H1 (cell line): ENCODE results near the gene CAPN9. TPM values are rescaled to one million over a fixed set of nuclear protein-coding genes. Genes with fewer than 3 reads are reported as not detected.

ENCODE experiments used
- CTCF ChIA-PET: fragments of 300-600 bp; sonication (Branson Sonifier 250); formaldehyde crosslinking; loops from one replicate; lab custom pipeline; 2021; ENCODE audit not compliant: partially characterized antibody; lab: Charles Lee
- POLR2A ChIA-PET: fragments of 300-600 bp; sonication (Branson Sonifier 250); formaldehyde crosslinking; loops from one replicate; lab custom pipeline; 2021; ENCODE audit warnings: inconsistent platforms; ENCODE audit not compliant: partially characterized antibody; lab: Charles Lee
- DNase-seq, 2 experiments: peaks; one replicate each; pipeline versions ENCODE4 v3.0.0 to v3.0.0-alpha.2; 2010 to 2022; ENCODE audit warnings: low spot score in 2 of 2, low read depth in 1 of 2, mixed read lengths in 1 of 2
- FAIRE-seq: peaks from 2 replicates; lab custom pipeline; 2011; peaks lifted over from hg19 to GRCh38; lab: Jason Lieb, UNC
- H2AFZ ChIP-seq: 2 replicates; pipeline ENCODE4 v1.8.1; 2012; ENCODE audit warnings: low read length, inconsistent platforms
- H2AK5ac ChIP-seq: 2 replicates; pipeline ENCODE4 v1.6.1; 2013; ENCODE audit warnings: low read depth, low read length
- H2BK120ac ChIP-seq: replicated peaks from 2 replicates; pipeline ENCODE3; 2013; ENCODE audit warnings: low read depth, low read length, inconsistent platforms
- H2BK12ac ChIP-seq: 2 replicates; pipeline ENCODE4 v1.6.1; 2013; ENCODE audit warnings: low read depth, low read length
- H2BK15ac ChIP-seq: 2 replicates; pipeline ENCODE4 v1.6.1; 2013; ENCODE audit warnings: low read length
- H2BK20ac ChIP-seq: 2 replicates; pipeline ENCODE4 v1.6.1; 2013; ENCODE audit warnings: low read length
- H2BK5ac ChIP-seq: 2 replicates; pipeline ENCODE4 v1.6.1; 2013; ENCODE audit warnings: low read depth, low read length
- H3K14ac ChIP-seq: 2 replicates; pipeline ENCODE4 v1.6.1; 2013; ENCODE audit warnings: inconsistent platforms; ENCODE audit not compliant: insufficient read length
- H3K18ac ChIP-seq: 2 replicates; pipeline ENCODE4 v1.6.1; 2013; ENCODE audit warnings: low read length; ENCODE audit errors: extremely low read depth
- H3K23ac ChIP-seq: 2 replicates; pipeline ENCODE4 v1.6.1; 2013; ENCODE audit warnings: inconsistent platforms; ENCODE audit not compliant: insufficient read length
- H3K23me2 ChIP-seq: 2 replicates; pipeline ENCODE4 v1.6.1; 2013; ENCODE audit warnings: low read depth, low read length
- H3K27ac ChIP-seq: 2 replicates; pipeline ENCODE4 v1.6.1; 2011; ENCODE audit warnings: low read depth, low read length, inconsistent platforms
- H3K27me3 ChIP-seq, 4 experiments: replicated peaks in 1 of 4; 1 replicate in 1 of 4; 2 replicates in 3 of 4; pipeline versions ENCODE4 v1.6.1 to v1.8.1; 2011 to 2013; ENCODE audit warnings: low read length in 3 of 4, mild to moderate bottlenecking in 3 of 4, inconsistent platforms in 2 of 4, mixed read lengths in 2 of 4, moderate library complexity in 1 of 4; ENCODE audit not compliant: control insufficient read depth in 3 of 4, insufficient read depth in 3 of 4; ENCODE audit errors: extremely low read depth in 1 of 4
- H3K36me3 ChIP-seq, 4 experiments: 2 replicates each; pipeline versions ENCODE4 v1.6.1 to v1.8.1; 2011 to 2013; ENCODE audit warnings: mild to moderate bottlenecking in 4 of 4, low read length in 3 of 4, moderate library complexity in 2 of 4, control low read depth in 1 of 4, inconsistent platforms in 1 of 4; ENCODE audit not compliant: insufficient read depth in 4 of 4, control insufficient read depth in 2 of 4
- H3K4ac ChIP-seq: replicated peaks from 2 replicates; pipeline ENCODE3; 2013; ENCODE audit warnings: low read length, low read depth, mixed read lengths, inconsistent platforms; ENCODE audit not compliant: insufficient read length
- H3K4me1 ChIP-seq, 4 experiments: replicated peaks in 1 of 4; 1 replicate in 1 of 4; 2 replicates in 3 of 4; pipeline versions ENCODE4 v1.6.1 to v1.8.1; 2011 to 2013; ENCODE audit warnings: low read length in 3 of 4, inconsistent platforms in 2 of 4, mixed read lengths in 1 of 4; ENCODE audit not compliant: insufficient read depth in 4 of 4, control insufficient read depth in 3 of 4
- H3K4me2 ChIP-seq, 2 experiments: 2 replicates each; pipeline versions ENCODE4 v1.6.1 to v1.8.1; 2011 to 2013; ENCODE audit warnings: low read depth in 2 of 2, low read length in 2 of 2, control low read depth in 1 of 2, inconsistent platforms in 1 of 2, mild to moderate bottlenecking in 1 of 2; ENCODE audit not compliant: insufficient read depth in 1 of 2
- H3K4me3 ChIP-seq, 4 experiments: fragments of 200-600, 300-600 bp in 1 of 4; sonication (generic), shearing (Covaris generic), sonication (Bioruptor Twin) in 1 of 4; 2 replicates each; pipeline versions ENCODE4 v1.5.1 to v1.8.1; 2011 to 2016; ENCODE audit warnings: low read length in 4 of 4, low read depth in 3 of 4, control low read depth in 2 of 4, inconsistent platforms in 2 of 4, mild to moderate bottlenecking in 2 of 4, mixed read lengths in 1 of 4, moderate library complexity in 1 of 4; ENCODE audit not compliant: insufficient read depth in 2 of 4; ENCODE audit errors: extremely low read depth in 1 of 4
- H3K56ac ChIP-seq: replicated peaks from 2 replicates; pipeline ENCODE3; 2013; ENCODE audit warnings: low read depth, mild to moderate bottlenecking, mixed read lengths, low read length, inconsistent platforms; ENCODE audit not compliant: insufficient read length
- H3K79me1 ChIP-seq: 2 replicates; pipeline ENCODE4 v1.6.1; 2013; ENCODE audit warnings: low read depth, low read length, control low read depth
- H3K79me2 ChIP-seq, 2 experiments: 2 replicates each; pipeline versions ENCODE4 v1.6.1 to v1.8.1; 2012 to 2013; ENCODE audit warnings: low read length in 2 of 2, mild to moderate bottlenecking in 2 of 2, inconsistent platforms in 1 of 2; ENCODE audit not compliant: insufficient read depth in 2 of 2, control insufficient read depth in 1 of 2
- H3K9ac ChIP-seq, 4 experiments: replicated peaks in 1 of 4; 1 replicate in 1 of 4; 2 replicates in 3 of 4; pipeline versions ENCODE4 v1.6.1 to v1.8.1; 2011 to 2013; ENCODE audit warnings: low read depth in 3 of 4, low read length in 3 of 4, control low read depth in 2 of 4, mild to moderate bottlenecking in 2 of 4, moderate library complexity in 2 of 4, inconsistent platforms in 1 of 4; ENCODE audit errors: extremely low read depth in 1 of 4
- H3K9me3 ChIP-seq, 2 experiments: 2 replicates each; pipeline versions ENCODE4 v1.6.1 to v1.8.1; 2012 to 2013; ENCODE audit warnings: mild to moderate bottlenecking in 2 of 2, moderate library complexity in 2 of 2, control low read depth in 1 of 2, inconsistent platforms in 1 of 2, low read depth in 1 of 2, low read length in 1 of 2, mixed read lengths in 1 of 2; ENCODE audit not compliant: insufficient read depth in 2 of 2
- H4K20me1 ChIP-seq, 2 experiments: replicated peaks in 1 of 2; 2 replicates each; pipeline versions ENCODE3 to v1.8.1; 2011 to 2013; ENCODE audit warnings: inconsistent platforms in 2 of 2, low read length in 2 of 2, mild to moderate bottlenecking in 1 of 2; ENCODE audit not compliant: insufficient read depth in 2 of 2, control insufficient read depth in 1 of 2
- H4K5ac ChIP-seq: 2 replicates; pipeline ENCODE4 v1.6.1; 2013; ENCODE audit warnings: low read length, low read depth, mixed read lengths, inconsistent platforms; ENCODE audit not compliant: insufficient read length
- H4K8ac ChIP-seq: 2 replicates; pipeline ENCODE4 v1.8.0; 2013; ENCODE audit warnings: mild to moderate bottlenecking, moderate library complexity, low read length, inconsistent platforms; ENCODE audit not compliant: insufficient read depth; ENCODE audit errors: extremely low read depth
- H4K91ac ChIP-seq: replicated peaks from 2 replicates; pipeline ENCODE3; 2013; ENCODE audit warnings: low read length, mixed read lengths, inconsistent platforms; ENCODE audit not compliant: insufficient read length
- CTCF ChIP-seq, 3 experiments: IDR thresholded peaks; 1 replicate in 2 of 3; 2 replicates in 1 of 3; pipeline versions ENCODE4 v1.5.1 to v1.6.1; 2011; ENCODE audit warnings: low read length in 3 of 3, mild to moderate bottlenecking in 3 of 3, inconsistent platforms in 2 of 3, low read depth in 1 of 3, moderate library complexity in 1 of 3; ENCODE audit not compliant: insufficient read depth in 1 of 3; ENCODE audit errors: control extremely low read depth in 1 of 3
- FOSL1 ChIP-seq: IDR thresholded peaks from 2 replicates; pipeline ENCODE4 v1.6.1; 2011; ENCODE audit warnings: mild to moderate bottlenecking, low read depth, low read length, moderate library complexity; ENCODE audit not compliant: insufficient read depth
- JUND ChIP-seq: IDR thresholded peaks from 2 replicates; pipeline ENCODE4 v1.6.1; 2011; ENCODE audit warnings: mild to moderate bottlenecking, improper control_type of control experiment, low read length
- KDM1A ChIP-seq: fragments of 200-600, 300-600 bp; sonication (generic); IDR thresholded peaks from 2 replicates; pipeline ENCODE4 v1.7.1; 2016; ENCODE audit warnings: mild to moderate bottlenecking, low read length, borderline replicate concordance
- KDM5A ChIP-seq: fragments of 200-600 bp; IDR thresholded peaks from 2 replicates; pipeline ENCODE4 v1.7.1; 2012; ENCODE audit warnings: mild to moderate bottlenecking, low read length, inconsistent platforms, mixed read lengths
- RAD21 ChIP-seq, 2 experiments: IDR thresholded peaks in 1 of 2; conservative IDR thresholded peaks in 1 of 2; 2 replicates each; pipeline ENCODE4 v1.6.1; 2011; ENCODE audit warnings: low read depth in 2 of 2, low read length in 2 of 2, improper control_type of control experiment in 1 of 2, inconsistent platforms in 1 of 2, mild to moderate bottlenecking in 1 of 2, moderate library complexity in 1 of 2
- WGBS, 2 experiments: shearing (Covaris generic) in 1 of 2; methylation state at CpG; one replicate each; pipeline versions ENCODE4 v1.1.6 to v1.1.7; 2013 to 2015; ENCODE audit warnings: low lambda C conversion rate in 2 of 2, mixed read lengths in 2 of 2, inconsistent platforms in 1 of 2, low coverage in 1 of 2, missing lambda C conversion rate in 1 of 2; ENCODE audit not compliant: insufficient replicate concordance in 2 of 2, insufficient coverage in 1 of 2, insufficient read length in 1 of 2; ENCODE audit errors: extremely low coverage in 1 of 2, missing lambda C conversion rate in 1 of 2; 5-methylcytosine and 5-hydroxymethylcytosine counted together
- polyA plus RNA-seq, 7 experiments: library from polyadenylated mRNA; depleted of rRNA in 3 of 7; stranded (reverse) in 5 of 7; unstranded in 2 of 7; fragments of >200 nt in 5 of 7; fragments of 200-250 nt in 2 of 7; gene quantifications; 1 replicate in 5 of 7; 2 replicates in 1 of 7; 4 replicates in 1 of 7; pipeline versions ENCODE4 v1.2.1 to v1.2.3, GENCODE V29; 2011 to 2013; ENCODE audit warnings: missing spikeins in 2 of 7, mixed read lengths in 2 of 7
- total RNA-seq: library from RNA; stranded (reverse); fragmentation: NEBNext Ultra II Directional; extraction: Animal tissue kit (Norgen Biotek cat#: 25700); gene quantifications from 2 replicates; pipeline ENCODE4 v1.2.1, GENCODE V29; 2021
- TF ChIP-seq, protein P1 (sequence below): IDR thresholded peaks from 2 replicates; pipeline ENCODE4 v1.6.1; 2012; ENCODE audit warnings: inconsistent platforms

The CAPN9 gene
- total and polyA plus RNA-seq, 2 of the 8 experiments (the other 6 are each of a cell fraction or from before 2014, with no cell fraction given): 0.22 to 0.76 TPM

GRCh38 chr1:230800891-230801840, 54.0 kb downstream of the CAPN9 start:
- H2BK15ac ChIP-seq: no peak overlapping the region
- FAIRE-seq (no peak), DNase-seq (peak in 1 of 2 experiments; percentile 19)
- no peaks in the 10 kb centered on the region for H3K4me1 ChIP-seq
- H3K79me2 ChIP-seq: no peaks in the 10 kb centered on the region
- no peak overlapping the region for H2AFZ ChIP-seq
- CTCF ChIA-PET: interaction anchor here (0.8 to 2.5 kb wide), 9 partner anchors 9 to 291 kb away, joined by 3 to 6 read pairs (median 3); no protein-coding TSS in a partner anchor
- no peaks in the 10 kb centered on the region; a peak in 1 of 7 replicates for H3K27me3 ChIP-seq
- no peaks in the 10 kb centered on the region for H3K36me3 ChIP-seq
- H4K8ac ChIP-seq: no peak overlapping the region
- no peak overlapping the region for H4K91ac ChIP-seq
- H2BK20ac ChIP-seq: no peak overlapping the region
- no peak overlapping the region for H3K56ac ChIP-seq
- H3K4me3 ChIP-seq: no peak overlapping the region
- WGBS, 2 experiments: 87% methylated on average over 9 of the region's 9 CpGs; no CpG with 5 or more reads in 1 of the 2 experiments
- H2BK12ac ChIP-seq: no peak overlapping the region
- no peak overlapping the region for H2AK5ac ChIP-seq
- TF ChIP-seq RAD21 (IDR thresholded peaks at IDR 0.05 in 1 of 2, conservative IDR thresholded peaks at IDR 0.05 in 1 of 2; ENCODE audit: low read depth in 2 of 2, low read length in 2 of 2): peak in 1 of 2 experiments; percentile 23; a peak in 1 of 4 replicates
- TF ChIP-seq FOSL1: no peak
- TF ChIP-seq KDM1A: no peak
- TF ChIP-seq, protein P1, sequence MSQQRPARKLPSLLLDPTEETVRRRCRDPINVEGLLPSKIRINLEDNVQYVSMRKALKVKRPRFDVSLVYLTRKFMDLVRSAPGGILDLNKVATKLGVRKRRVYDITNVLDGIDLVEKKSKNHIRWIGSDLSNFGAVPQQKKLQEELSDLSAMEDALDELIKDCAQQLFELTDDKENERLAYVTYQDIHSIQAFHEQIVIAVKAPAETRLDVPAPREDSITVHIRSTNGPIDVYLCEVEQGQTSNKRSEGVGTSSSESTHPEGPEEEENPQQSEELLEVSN: no peak
- peak in 1 of 3 experiments; percentile 17; a peak in 1 of 4 replicates for TF ChIP-seq CTCF (IDR thresholded peaks at IDR 0.05; ENCODE audit: control extremely low read depth in 1 of 3, insufficient read depth in 1 of 3, low read depth in 1 of 3, low read length in 3 of 3)
- no peak for TF ChIP-seq JUND
- TF ChIP-seq KDM5A: no peak
- no peak overlapping the region for H3K9ac ChIP-seq
- no peak overlapping the region for H3K4ac ChIP-seq
- H3K4me2 ChIP-seq: no peak overlapping the region
- H2BK120ac ChIP-seq: no peak overlapping the region
- peaks cover 0 to 1% of the 10 kb centered on the region in 2 experiments for H4K20me1 ChIP-seq
- H2BK5ac ChIP-seq: no peak overlapping the region
- no peak overlapping the region for H3K27ac ChIP-seq
- H3K23me2 ChIP-seq: no peaks in the 10 kb centered on the region
- no peak overlapping the region for H4K5ac ChIP-seq
- no peak overlapping the region for H3K14ac ChIP-seq
- no peaks in the 10 kb centered on the region for H3K9me3 ChIP-seq
- POLR2A ChIA-PET: no interaction called here
- H3K23ac ChIP-seq: no peak overlapping the region
- H3K79me1 ChIP-seq: no peaks in the 10 kb centered on the region
- H3K18ac ChIP-seq: no peak overlapping the region
